Right lobe of liver (tissue), 6 donors: ENCODE measurements around the gene FBXL13. TPM values are rescaled to one million over a fixed set of nuclear protein-coding genes. Genes with fewer than 3 reads are reported as not detected.

Source experiments
- ATAC-seq, 4 donors: fragments of 200-7000 bp; cut with Tn5 transposase; one replicate each; pipeline ENCODE4 v1.9.1; 2020; ENCODE audit warnings: mild to moderate bottlenecking in 4 of 4, moderate library complexity in 4 of 4
- DNase-seq, 3 donors: peaks; one replicate each; pipeline ENCODE4 v3.0.0-alpha.2; 2020
- H3K27ac ChIP-seq, 3 donors: fragments of 200-600 bp; one replicate each; pipeline ENCODE4 v1.8.0; 2022
- H3K27me3 ChIP-seq, 2 donors: fragments of 200-600 bp; one replicate each; pipeline ENCODE4 v1.8.0; 2022
- H3K36me3 ChIP-seq, 4 donors: fragments of 200-600 bp; sonication (generic) in 1 of 4; one replicate each; pipeline versions ENCODE4 v1.5.1 to v1.8.0; 2017 to 2022; ENCODE audit warnings: control low read depth in 1 of 4
- H3K4me1 ChIP-seq, 4 donors: fragments of 200-600 bp; sonication (generic) in 1 of 4; one replicate each; pipeline versions ENCODE4 v1.5.1 to v1.8.0; 2017 to 2022; ENCODE audit warnings: control low read depth in 1 of 4
- H3K4me3 ChIP-seq, 3 donors: fragments of 200-600 bp; one replicate each; pipeline ENCODE4 v1.8.0; 2022
- H3K9me3 ChIP-seq, 4 donors: fragments of 200-600 bp; sonication (generic) in 1 of 4; one replicate each; pipeline versions ENCODE4 v1.5.1 to v1.8.0; 2017 to 2022; ENCODE audit warnings: control low read depth in 1 of 4
- POLR2A ChIP-seq: fragments of 450-650 bp; IDR thresholded peaks from one replicate; pipeline ENCODE4 v1.6.1; 2017; ENCODE audit warnings: antibody characterized with exemption, mild to moderate bottlenecking
- WGBS: methylation state at CpG from one replicate; pipeline ENCODE4 v1.1.6; 2018; ENCODE audit warnings: low coverage, low lambda C conversion rate; ENCODE audit not compliant: insufficient coverage; ENCODE audit errors: missing lambda C conversion rate; 5-methylcytosine and 5-hydroxymethylcytosine counted together
- intact Hi-C, 2 donors: fragments of 100-400 bp; cut with DNase I; formaldehyde crosslinking; loops; one replicate each; pipeline versions ENCODE4 v1.11.2 to v1.14.1; 2022
- total RNA-seq, 6 experiments: library from RNA; depleted of rRNA in 2 of 6; stranded (reverse); fragments of >200 nt in 2 of 6; fragmentation: NEBNext Ultra II Directional in 3 of 6; extraction: Animal tissue kit (Norgen Biotek cat#: 25700) in 3 of 6; gene quantifications; one replicate each; pipeline versions ENCODE4 v1.1.0 to v1.2.4, GENCODE V29; 2016 to 2023
- TF ChIP-seq, protein P1 (sequence below), 4 donors: fragments of 200-600 bp in 3 of 4; fragments of 450-650 bp in 1 of 4; IDR thresholded peaks; one replicate each; pipeline versions ENCODE4 v1.5.1 to v1.8.0; 2016 to 2022; ENCODE audit warnings: antibody characterized with exemption in 4 of 4, mild to moderate bottlenecking in 2 of 4
- donor health status: DM: no; HTN: yes; CAD: no.
- donor health status: DM: no; HTN: no; CAD: no.
- donor health status: DM: no; HTN: no; CAD: no.
- donor health status: DM: no; HTN: yes; CAD: no.
- donor health status: DM: no; HTN: yes; CAD: no.

FBXL13 gene
- total RNA-seq, 6 experiments from 2014 or later: 0.12 to 0.31 (median 0.20) TPM; not detected in 2

DNA sequence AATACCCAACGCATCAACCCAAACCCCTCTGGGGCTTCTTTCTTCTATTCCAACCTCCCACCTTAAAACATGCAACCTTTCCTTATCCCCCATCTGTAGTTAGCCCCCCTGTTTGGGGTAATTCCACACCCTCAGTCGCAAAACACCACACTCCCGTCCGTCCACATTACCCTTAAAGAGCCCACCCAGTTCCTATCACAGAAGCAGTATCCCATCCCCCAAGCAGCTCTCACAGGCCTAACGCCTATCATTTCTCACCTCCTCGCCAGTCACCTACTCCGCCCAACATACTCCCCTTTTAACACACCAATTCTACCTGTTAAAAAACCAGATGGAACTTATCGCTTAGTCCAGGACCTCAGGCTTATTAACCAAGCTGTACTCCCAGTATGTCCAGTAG, 98.1 kb downstream of the FBXL13 start:
- H3K9me3 ChIP-seq: peaks cover 0 to 5% (median 0%) of the 10 kb centered on the region in 4 donors
- no peaks in the 10 kb centered on the region for H3K4me1 ChIP-seq
- H3K36me3 ChIP-seq: no peaks in the 10 kb centered on the region
- TF ChIP-seq, protein P1, sequence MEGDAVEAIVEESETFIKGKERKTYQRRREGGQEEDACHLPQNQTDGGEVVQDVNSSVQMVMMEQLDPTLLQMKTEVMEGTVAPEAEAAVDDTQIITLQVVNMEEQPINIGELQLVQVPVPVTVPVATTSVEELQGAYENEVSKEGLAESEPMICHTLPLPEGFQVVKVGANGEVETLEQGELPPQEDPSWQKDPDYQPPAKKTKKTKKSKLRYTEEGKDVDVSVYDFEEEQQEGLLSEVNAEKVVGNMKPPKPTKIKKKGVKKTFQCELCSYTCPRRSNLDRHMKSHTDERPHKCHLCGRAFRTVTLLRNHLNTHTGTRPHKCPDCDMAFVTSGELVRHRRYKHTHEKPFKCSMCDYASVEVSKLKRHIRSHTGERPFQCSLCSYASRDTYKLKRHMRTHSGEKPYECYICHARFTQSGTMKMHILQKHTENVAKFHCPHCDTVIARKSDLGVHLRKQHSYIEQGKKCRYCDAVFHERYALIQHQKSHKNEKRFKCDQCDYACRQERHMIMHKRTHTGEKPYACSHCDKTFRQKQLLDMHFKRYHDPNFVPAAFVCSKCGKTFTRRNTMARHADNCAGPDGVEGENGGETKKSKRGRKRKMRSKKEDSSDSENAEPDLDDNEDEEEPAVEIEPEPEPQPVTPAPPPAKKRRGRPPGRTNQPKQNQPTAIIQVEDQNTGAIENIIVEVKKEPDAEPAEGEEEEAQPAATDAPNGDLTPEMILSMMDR (IDR thresholded peaks at IDR 0.05): no peak
- no peak for TF ChIP-seq POLR2A
- H3K27me3 ChIP-seq: no peaks in the 10 kb centered on the region
- intact Hi-C loops: no loop called here
- DNase-seq: no peak
- no peak overlapping the region for H3K27ac ChIP-seq
- no peak for ATAC-seq
- no peak overlapping the region for H3K4me3 ChIP-seq
- 87% methylated on average over 8 of the region's 8 CpGs for WGBS

DNA sequence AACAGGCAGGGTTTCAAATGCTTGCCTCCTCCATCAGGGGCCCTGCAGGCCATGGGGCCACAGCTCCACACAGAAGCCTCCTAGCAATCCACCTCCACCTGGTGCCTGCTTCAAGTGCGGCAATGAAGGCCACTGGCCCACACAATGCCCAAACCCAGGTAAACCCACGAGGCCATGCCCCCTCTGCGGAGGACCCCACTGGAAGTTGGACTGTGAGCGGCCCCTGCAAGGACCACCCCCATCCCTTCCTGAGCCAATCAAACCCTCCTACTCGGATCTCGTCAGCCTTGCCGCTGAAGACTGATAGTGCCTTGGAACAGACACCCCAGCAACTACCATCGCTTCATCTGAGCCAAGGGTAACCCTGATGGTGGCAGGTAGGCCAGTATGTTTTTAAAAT, 98.7 kb downstream of the FBXL13 start:
- DNase-seq (no peak), ATAC-seq (no peak)
- 78% methylated on average over 7 of the region's 8 CpGs for WGBS
- no peak overlapping the region for H3K4me3 ChIP-seq
- no peaks in the 10 kb centered on the region for H3K4me1 ChIP-seq
- no peak for TF ChIP-seq POLR2A
- TF ChIP-seq, protein P1 (IDR thresholded peaks at IDR 0.05): no peak
- H3K27ac ChIP-seq: no peak overlapping the region
- intact Hi-C loops: no loop called here
- peaks cover 0 to 5% (median 0%) of the 10 kb centered on the region in 4 donors for H3K9me3 ChIP-seq
- no peaks in the 10 kb centered on the region for H3K36me3 ChIP-seq
- no peaks in the 10 kb centered on the region for H3K27me3 ChIP-seq

DNA sequence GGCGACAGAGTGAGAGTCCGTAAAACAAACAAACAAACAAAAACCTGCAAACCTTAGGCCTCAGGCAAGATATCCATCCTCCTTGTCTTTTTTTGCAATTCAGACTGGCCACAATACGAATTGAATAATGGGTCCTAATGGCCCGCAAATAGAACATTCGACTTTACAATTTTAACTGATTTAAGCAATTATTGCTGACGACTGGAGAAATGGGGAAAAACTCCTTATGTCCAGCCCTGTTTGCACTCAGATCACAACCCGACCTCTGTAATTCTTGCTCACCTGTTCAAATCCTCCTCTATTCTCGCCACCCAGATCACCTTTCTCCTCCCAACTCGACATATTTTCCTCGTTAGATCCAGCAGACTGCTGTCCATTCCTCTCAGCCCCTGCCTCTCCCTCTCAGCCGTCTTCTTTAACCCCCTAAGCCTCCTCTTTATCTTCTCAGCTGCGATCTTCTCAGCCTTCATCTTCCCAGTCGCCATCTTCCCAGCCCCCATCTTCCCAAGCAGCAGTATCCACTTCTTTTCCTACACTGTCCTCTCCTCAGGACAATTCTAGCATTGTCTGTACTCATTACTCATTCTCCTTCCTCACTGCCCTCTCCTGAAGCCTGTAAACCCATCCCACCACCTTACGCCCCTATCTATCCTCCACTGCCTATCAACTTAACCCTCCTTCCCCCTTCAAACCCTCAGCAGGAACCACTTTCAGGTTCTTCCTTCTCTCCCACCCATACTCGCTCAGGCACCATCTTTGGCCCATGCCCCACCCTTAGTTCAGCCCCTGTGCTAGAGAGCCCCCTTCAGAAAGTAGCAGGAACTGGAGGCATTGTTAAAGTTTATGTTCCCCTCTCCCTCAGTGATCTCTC, 100.0 kb downstream of the FBXL13 start:
- Histone ChIP-seq H3K27ac (no peak overlapping the region), H3K4me1 (no peaks in the 10 kb centered on the region), H3K9me3 (peaks cover 0 to 1% (median 0%) of the 10 kb centered on the region in 4 donors), H3K4me3 (no peak overlapping the region), H3K27me3 (no peaks in the 10 kb centered on the region), H3K36me3 (no peaks in the 10 kb centered on the region)
- no peak for DNase-seq
- 84% methylated on average over 14 of the region's 15 CpGs for WGBS
- ATAC-seq: no peak
- intact Hi-C loops: no loop called here
- TF ChIP-seq POLR2A: no peak
- TF ChIP-seq, protein P1 (IDR thresholded peaks at IDR 0.05): no peak

DNA sequence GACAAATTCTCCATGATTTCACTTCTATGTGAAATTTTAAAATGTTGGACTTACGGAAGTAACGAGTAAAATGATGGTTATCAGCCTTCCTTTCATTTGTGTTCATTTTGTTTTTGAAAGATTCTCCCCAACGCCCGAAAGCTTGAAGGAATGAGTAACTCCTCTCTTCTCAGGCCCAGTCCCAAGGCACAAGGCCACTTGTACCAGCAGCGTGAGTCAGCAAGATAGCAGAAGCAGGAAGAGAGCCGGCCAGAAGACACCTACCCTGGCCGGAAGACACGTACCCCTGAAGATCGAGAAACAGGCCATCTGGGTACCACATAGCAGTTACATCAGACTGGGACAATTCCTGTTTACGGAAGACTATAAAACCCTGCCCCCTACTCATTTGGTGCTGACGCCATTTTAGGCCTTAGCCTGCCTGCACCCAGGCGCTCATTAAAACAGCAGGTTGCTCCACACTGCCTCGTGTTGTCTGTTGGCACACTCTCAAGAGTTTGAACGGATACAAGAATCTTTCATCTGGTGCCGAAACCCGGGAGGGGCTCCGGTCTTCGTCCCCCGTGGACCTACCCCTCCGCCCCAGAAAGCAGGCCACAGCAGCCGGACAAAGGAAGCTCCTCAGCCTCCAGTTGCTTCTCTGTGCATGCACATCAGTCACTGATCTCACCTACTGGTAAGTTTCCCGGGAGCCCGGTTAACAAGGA, 101.3 kb downstream of the FBXL13 start:
- TF ChIP-seq, protein P1 (IDR thresholded peaks at IDR 0.05): no peak
- no peak for TF ChIP-seq POLR2A
- H3K9me3 ChIP-seq: no peaks in the 10 kb centered on the region
- WGBS: 80% methylated on average over 12 of the region's 23 CpGs
- no peaks in the 10 kb centered on the region for H3K4me1 ChIP-seq
- no peak overlapping the region for H3K4me3 ChIP-seq
- intact Hi-C loops: no loop called here
- H3K27me3 ChIP-seq: no peaks in the 10 kb centered on the region
- no peak for DNase-seq
- no peak for ATAC-seq
- no peaks in the 10 kb centered on the region for H3K36me3 ChIP-seq
- H3K27ac ChIP-seq: no peak overlapping the region
